NB4 (cell line): ENCODE results near the gene CAMK2B.

ENCODE experiments used
- CTCF ChIP-seq: IDR thresholded peaks from one replicate; pipeline ENCODE4 v1.5.1; 2012; ENCODE audit warnings: low read depth, low read length
- MAX ChIP-seq: IDR thresholded peaks from 2 replicates; pipeline ENCODE4 v1.6.1; 2011; ENCODE audit warnings: low read depth, low read length
- MYC ChIP-seq: IDR thresholded peaks from 2 replicates; pipeline ENCODE4 v1.6.1; 2011; ENCODE audit warnings: low read depth, low read length
- POLR2A ChIP-seq: IDR thresholded peaks from 2 replicates; pipeline ENCODE4 v1.6.1; 2011; ENCODE audit warnings: mild to moderate bottlenecking; ENCODE audit not compliant: insufficient read length; ENCODE audit errors: extremely low read depth

GRCh38 chr7:44288381-44288685, 37.1 kb downstream of the CAMK2B start:
- TF ChIP-seq CTCF (no peak), POLR2A (no peak), MAX (no peak), MYC (no peak)
